ENCODE data around the gene AXL. TPM values are rescaled to one million over a fixed set of nuclear protein-coding genes. Genes with fewer than 3 reads are reported as not detected.

AXL gene
- total and polyA plus RNA-seq, 2 donors (not counting 3 experiments of a cell fraction or from before 2014, with no cell fraction given): 86.9 to 172 TPM

- Histone ChIP-seq H2AFZ (ENCODE audit: low read depth, low read length) (no peak overlapping the region), H3K36me3 (ENCODE audit: control insufficient read depth in 2 of 2, extremely low read depth in 1 of 2, insufficient read depth in 2 of 2, low read length in 2 of 2) (no peaks in the 10 kb centered on the region), H3K4me2 (ENCODE audit: insufficient read depth, low read length) (peak overlapping the region; percentile 40), H3K9ac (replicated peaks; ENCODE audit: extremely low read depth, insufficient read depth, low read length) (no peak overlapping the region), H3K9me3 (replicated peaks; ENCODE audit: control insufficient read depth, insufficient read depth, low read length) (no peaks in the 10 kb centered on the region), H3K27me3 (ENCODE audit: control insufficient read depth in 2 of 2, insufficient read depth in 2 of 2, low read length in 2 of 2) (peaks cover 7 to 8% of the 10 kb centered on the region in 2 experiments), H3K4me1 (ENCODE audit: control insufficient read depth, extremely low read depth, insufficient read depth, low read length) (peaks cover 20% of the 10 kb centered on the region), H3K27ac (ENCODE audit: insufficient read depth, low read depth, low read length) (no peak overlapping the region), H3K4me3 (replicated peaks in 1 of 3; ENCODE audit: insufficient read depth in 1 of 3, low read depth in 1 of 3, low read length in 3 of 3) (no peak overlapping the region), H4K20me1 (replicated peaks; ENCODE audit: control insufficient read depth, extremely low read depth, insufficient read depth, low read length) (no peaks in the 10 kb centered on the region), H3K9me1 (replicated peaks; ENCODE audit: control insufficient read depth, extremely low read depth, insufficient read depth, low read length) (no peaks in the 10 kb centered on the region), H3K79me2 (ENCODE audit: control insufficient read depth, insufficient read depth, low read length) (no peaks in the 10 kb centered on the region)
- BruUV-seq (replicated peaks): no TSS peak
- no peak for DNase-seq (ENCODE audit: low read depth, low spot score)
- dilution Hi-C loops (cut with MboI; ENCODE audit: extremely low pct_ligation_motif_present, low sequenced_read_pairs): no loop called here
- POLR2A ChIA-PET: no interaction called here
- intact Hi-C loops (cut with micrococcal nuclease): no loop called here
- FAIRE-seq: peak; percentile 31
- TF ChIP-seq GATA2 (IDR thresholded peaks at IDR 0.05; ENCODE audit: insufficient read depth, insufficient read length, low read depth, low read length) (no peak), MYC (IDR thresholded peaks at IDR 0.05; ENCODE audit: low read depth, low read length) (no peak), JUN (IDR thresholded peaks at IDR 0.05; ENCODE audit: borderline replicate concordance, insufficient read depth, insufficient read length, low read depth) (no peak), CTCF (IDR thresholded peaks at IDR 0.05; ENCODE audit: extremely low read depth in 1 of 2, insufficient read depth in 1 of 2, low read depth in 1 of 2, low read length in 2 of 2) (no peak), EZH2 (IDR thresholded peaks at IDR 0.05; ENCODE audit: borderline replicate concordance, low read depth, low read length, severe bottlenecking) (no peak), MAX (IDR thresholded peaks at IDR 0.05; ENCODE audit: insufficient read depth, insufficient read length) (no peak), POLR2AphosphoS5 (IDR thresholded peaks at IDR 0.05; ENCODE audit: insufficient read depth, low read depth, low read length) (no peak), POLR2A (IDR thresholded peaks at IDR 0.05; ENCODE audit: low read depth, low read length) (no peak), FOS (IDR thresholded peaks at IDR 0.05; ENCODE audit: borderline replicate concordance, insufficient read depth, low read length) (no peak)
- CTCF ChIA-PET: interaction anchor here (2.7 kb wide), 1 partner anchor 10 kb away, joined by 11 read pairs; no protein-coding TSS in a partner anchor
Observed at GRCh38 chr19:41194157-41194552, 24.9 kb upstream of the AXL start.

Measured in endothelial cell of umbilical vein (primary cell).